Stomach smooth muscle (tissue), 2 donors: ENCODE results near the gene DAB2IP.

Source experiments
- H3K27ac ChIP-seq: one replicate; pipeline ENCODE4 v1.7.0; 2013; ENCODE audit warnings: mild to moderate bottlenecking, low read length, inconsistent platforms
- H3K27me3 ChIP-seq, 2 donors: one replicate each; pipeline ENCODE4 v1.7.0; 2013; ENCODE audit warnings: low read length in 2 of 2; ENCODE audit not compliant: insufficient read depth in 2 of 2, control insufficient read depth in 1 of 2
- H3K36me3 ChIP-seq, 2 donors: one replicate each; pipeline ENCODE4 v1.7.0; 2013; ENCODE audit warnings: low read length in 2 of 2; ENCODE audit not compliant: control insufficient read depth in 2 of 2, insufficient read depth in 2 of 2
- H3K4me1 ChIP-seq: one replicate; pipeline ENCODE4 v1.7.0; 2013; ENCODE audit warnings: low read length; ENCODE audit not compliant: control insufficient read depth, insufficient read depth
- H3K4me3 ChIP-seq, 2 donors: one replicate each; pipeline ENCODE4 v1.7.0; 2013; ENCODE audit warnings: low read length in 2 of 2
- H3K9ac ChIP-seq, 2 donors: one replicate each; pipeline ENCODE4 v1.7.0; 2013; ENCODE audit warnings: low read length in 2 of 2, mild to moderate bottlenecking in 1 of 2
- H3K9me3 ChIP-seq, 2 donors: one replicate each; pipeline ENCODE4 v1.7.0; 2013; ENCODE audit warnings: low read length in 2 of 2; ENCODE audit not compliant: control insufficient read depth in 2 of 2
- donor health status: healthy.
- donor health status: Pancreatic carcinoma.

Gene DAB2IP

DNA sequence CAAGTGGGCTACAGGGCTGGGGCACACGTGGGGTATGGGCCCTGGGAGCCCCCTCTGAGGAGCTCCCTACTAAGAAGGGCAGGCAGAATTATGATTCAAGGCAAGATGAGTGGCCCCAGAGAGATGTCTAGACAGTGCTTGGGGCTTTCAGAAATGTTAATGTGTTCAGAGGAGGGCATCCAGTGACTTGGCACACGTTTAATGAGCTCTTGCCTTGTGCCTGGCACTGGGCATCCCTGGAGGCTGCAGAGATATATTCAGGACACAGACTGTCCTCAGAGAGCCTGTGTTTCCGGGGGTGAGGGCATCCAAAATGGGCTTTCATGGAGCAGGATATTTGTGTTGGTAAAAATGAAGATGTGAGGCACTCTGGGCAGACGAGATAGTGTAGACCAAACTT, 25.4 kb upstream of the DAB2IP start:
- Histone ChIP-seq H3K9ac (no peak overlapping the region), H3K27ac (no peak overlapping the region), H3K36me3 (peaks cover 0 to 7% of the 10 kb centered on the region in 2 donors), H3K4me3 (no peak overlapping the region), H3K9me3 (no peaks in the 10 kb centered on the region), H3K4me1 (peaks cover 17% of the 10 kb centered on the region), H3K27me3 (no peaks in the 10 kb centered on the region)

DNA sequence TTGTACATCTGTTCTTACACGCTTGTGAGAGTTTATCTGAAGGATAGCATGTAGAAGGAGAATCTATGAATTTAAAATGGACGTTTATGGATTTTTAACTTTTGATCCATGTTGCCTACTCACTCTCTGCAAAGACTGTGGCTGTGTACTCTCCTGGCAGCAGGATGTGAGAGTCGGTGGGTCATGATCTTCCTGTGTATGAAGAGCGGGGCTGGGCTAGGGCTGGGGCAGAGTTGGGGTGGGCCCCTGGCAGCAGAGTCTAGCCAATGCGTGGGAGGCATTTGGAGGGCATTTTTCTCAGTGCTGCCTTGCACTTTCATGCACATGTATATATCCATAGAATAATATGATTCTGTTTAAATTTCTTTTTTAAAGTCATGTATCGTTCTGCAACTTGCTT, 24.0 kb upstream of the DAB2IP start:
- Histone ChIP-seq H3K27ac (no peak overlapping the region), H3K4me1 (peaks cover 14% of the 10 kb centered on the region), H3K9me3 (no peaks in the 10 kb centered on the region), H3K27me3 (no peaks in the 10 kb centered on the region), H3K4me3 (no peak overlapping the region), H3K9ac (no peak overlapping the region), H3K36me3 (peaks cover 0 to 7% of the 10 kb centered on the region in 2 donors)

DNA sequence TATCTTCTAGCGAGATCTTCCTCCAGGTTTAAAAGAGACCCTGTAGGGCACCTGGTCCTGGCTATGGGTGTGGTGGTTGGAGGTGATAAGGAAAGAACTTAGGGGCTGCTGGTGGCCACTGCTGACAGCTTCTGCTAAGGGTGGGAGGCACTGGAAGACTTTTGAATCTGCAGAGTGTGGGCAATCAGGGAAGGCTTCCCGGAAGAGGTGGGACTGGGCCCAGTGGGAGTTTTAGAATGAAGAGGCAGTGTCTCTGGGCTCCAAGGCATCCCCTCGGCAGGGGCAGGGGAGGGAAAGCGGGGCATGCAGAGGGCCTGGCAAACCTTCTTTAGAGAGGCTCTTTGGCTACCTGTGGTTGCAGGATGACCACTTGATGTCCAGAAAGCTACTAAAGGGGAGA, 23.0 kb upstream of the DAB2IP start:
- H3K27me3 ChIP-seq: no peaks in the 10 kb centered on the region
- H3K36me3 ChIP-seq: peaks cover 0 to 7% of the 10 kb centered on the region in 2 donors
- H3K9ac ChIP-seq: no peak overlapping the region
- peaks cover 16% of the 10 kb centered on the region for H3K4me1 ChIP-seq
- H3K9me3 ChIP-seq: no peaks in the 10 kb centered on the region
- no peak overlapping the region for H3K4me3 ChIP-seq
- H3K27ac ChIP-seq: no peak overlapping the region

DNA sequence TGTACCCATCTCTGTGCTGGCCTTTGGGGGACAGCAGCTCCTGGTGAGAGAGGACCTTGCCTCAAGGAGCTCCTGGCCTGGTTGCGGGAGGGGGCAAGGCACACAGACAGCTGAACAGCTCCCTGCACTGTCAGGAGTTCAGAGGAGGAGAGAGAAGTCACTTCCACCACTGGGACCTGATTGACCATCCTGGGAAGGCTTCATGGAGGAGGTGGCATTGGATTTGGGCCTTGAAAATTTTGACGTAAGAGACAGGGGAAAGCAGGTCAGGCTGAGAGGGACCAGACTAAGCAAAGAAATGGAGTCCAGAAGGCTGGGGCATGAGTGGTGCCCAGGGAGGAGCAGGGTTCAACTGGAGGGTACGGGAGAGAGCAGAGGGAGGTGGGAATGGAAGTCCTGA, 20.3 kb upstream of the DAB2IP start:
- H3K27ac ChIP-seq: no peak overlapping the region
- H3K27me3 ChIP-seq: no peaks in the 10 kb centered on the region
- no peak overlapping the region for H3K4me3 ChIP-seq
- no peaks in the 10 kb centered on the region for H3K9me3 ChIP-seq
- no peak overlapping the region for H3K9ac ChIP-seq
- peaks cover 0 to 2% of the 10 kb centered on the region in 2 donors for H3K36me3 ChIP-seq
- H3K4me1 ChIP-seq: peaks cover 33% of the 10 kb centered on the region

DNA sequence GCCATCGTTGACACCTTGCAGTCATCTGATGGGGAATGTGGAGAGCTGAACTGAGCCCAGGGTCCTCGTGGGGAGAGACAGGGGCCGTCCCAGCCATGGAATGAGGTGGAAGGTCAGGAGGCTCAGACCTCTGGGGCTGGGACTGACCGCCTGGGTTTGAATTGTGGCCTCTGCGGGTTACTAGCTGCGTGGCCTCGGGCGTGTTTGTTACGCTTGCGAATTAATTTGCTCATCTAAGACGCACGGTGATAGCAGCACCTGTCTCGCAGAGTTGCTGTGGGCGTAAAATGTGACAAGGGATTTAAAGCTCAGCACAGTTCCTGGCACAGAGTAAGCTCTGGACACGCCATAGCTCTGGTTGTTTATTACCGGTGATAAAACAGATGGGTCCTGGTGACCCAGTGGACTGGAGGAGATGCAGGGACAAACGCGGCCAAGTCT, 19.4 kb upstream of the DAB2IP start:
- H3K36me3 ChIP-seq: peaks cover 0 to 2% of the 10 kb centered on the region in 2 donors
- peaks cover 41% of the 10 kb centered on the region for H3K4me1 ChIP-seq
- H3K9ac ChIP-seq: no peak overlapping the region
- H3K27me3 ChIP-seq: no peaks in the 10 kb centered on the region
- H3K9me3 ChIP-seq: no peaks in the 10 kb centered on the region
- H3K27ac ChIP-seq: no peak overlapping the region
- no peak overlapping the region for H3K4me3 ChIP-seq

DNA sequence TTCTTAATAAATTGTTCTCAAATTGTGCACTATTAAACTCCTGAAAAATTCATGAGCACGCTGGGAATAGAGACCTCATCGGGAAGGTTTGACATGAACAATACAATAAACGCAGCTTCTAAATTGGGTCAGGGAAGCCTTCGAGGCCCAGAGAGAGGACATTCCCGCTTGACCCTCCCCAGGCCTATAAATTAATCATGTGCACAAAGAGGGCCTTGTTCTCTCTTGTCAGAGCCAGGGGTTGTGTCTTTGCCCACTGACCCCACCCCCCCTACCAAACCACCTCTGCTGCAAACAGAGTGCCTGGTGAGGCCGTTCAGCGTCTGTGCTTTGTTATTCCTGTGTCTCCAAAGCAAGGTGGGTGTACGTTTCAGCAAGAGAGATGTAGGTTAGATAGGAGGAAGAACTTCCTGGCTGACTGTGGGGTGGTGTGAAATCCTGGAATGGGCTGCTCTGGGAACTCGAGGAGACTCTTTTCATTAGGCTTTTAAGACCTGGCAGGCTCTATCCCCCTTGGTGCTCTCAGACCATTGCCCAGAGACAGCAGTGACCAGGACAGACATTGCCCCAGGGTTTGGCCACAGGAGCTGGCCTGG, 18.2 kb upstream of the DAB2IP start:
- peaks cover 51% of the 10 kb centered on the region for H3K4me1 ChIP-seq
- H3K27ac ChIP-seq: no peak overlapping the region
- no peaks in the 10 kb centered on the region for H3K27me3 ChIP-seq
- no peaks in the 10 kb centered on the region for H3K9me3 ChIP-seq
- no peak overlapping the region for H3K4me3 ChIP-seq
- H3K36me3 ChIP-seq: no peaks in the 10 kb centered on the region
- no peak overlapping the region for H3K9ac ChIP-seq

DNA sequence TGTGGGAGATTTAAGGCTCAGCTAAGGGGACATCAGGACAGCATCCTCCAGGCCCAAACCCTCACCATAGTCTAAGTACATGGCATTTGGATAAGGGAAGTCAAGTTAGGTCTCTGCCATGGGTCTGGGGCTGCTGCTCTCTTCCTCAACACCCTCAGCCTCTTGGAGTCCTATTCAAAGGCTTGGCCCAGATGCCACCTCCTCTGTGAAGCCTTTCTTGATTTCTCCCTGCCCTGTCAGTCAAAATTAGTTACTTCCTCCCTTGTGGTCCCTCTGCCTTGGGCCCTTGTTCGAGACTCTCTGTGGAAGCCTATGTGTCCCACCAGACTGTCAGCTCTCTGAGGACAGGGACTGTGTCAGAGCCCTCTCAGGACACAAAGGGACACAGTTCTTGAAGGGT, 17.7 kb upstream of the DAB2IP start:
- no peak overlapping the region for H3K4me3 ChIP-seq
- no peaks in the 10 kb centered on the region for H3K9me3 ChIP-seq
- H3K36me3 ChIP-seq: no peaks in the 10 kb centered on the region
- peaks cover 49% of the 10 kb centered on the region for H3K4me1 ChIP-seq
- H3K27ac ChIP-seq: no peak overlapping the region
- H3K9ac ChIP-seq: no peak overlapping the region
- H3K27me3 ChIP-seq: no peaks in the 10 kb centered on the region

DNA sequence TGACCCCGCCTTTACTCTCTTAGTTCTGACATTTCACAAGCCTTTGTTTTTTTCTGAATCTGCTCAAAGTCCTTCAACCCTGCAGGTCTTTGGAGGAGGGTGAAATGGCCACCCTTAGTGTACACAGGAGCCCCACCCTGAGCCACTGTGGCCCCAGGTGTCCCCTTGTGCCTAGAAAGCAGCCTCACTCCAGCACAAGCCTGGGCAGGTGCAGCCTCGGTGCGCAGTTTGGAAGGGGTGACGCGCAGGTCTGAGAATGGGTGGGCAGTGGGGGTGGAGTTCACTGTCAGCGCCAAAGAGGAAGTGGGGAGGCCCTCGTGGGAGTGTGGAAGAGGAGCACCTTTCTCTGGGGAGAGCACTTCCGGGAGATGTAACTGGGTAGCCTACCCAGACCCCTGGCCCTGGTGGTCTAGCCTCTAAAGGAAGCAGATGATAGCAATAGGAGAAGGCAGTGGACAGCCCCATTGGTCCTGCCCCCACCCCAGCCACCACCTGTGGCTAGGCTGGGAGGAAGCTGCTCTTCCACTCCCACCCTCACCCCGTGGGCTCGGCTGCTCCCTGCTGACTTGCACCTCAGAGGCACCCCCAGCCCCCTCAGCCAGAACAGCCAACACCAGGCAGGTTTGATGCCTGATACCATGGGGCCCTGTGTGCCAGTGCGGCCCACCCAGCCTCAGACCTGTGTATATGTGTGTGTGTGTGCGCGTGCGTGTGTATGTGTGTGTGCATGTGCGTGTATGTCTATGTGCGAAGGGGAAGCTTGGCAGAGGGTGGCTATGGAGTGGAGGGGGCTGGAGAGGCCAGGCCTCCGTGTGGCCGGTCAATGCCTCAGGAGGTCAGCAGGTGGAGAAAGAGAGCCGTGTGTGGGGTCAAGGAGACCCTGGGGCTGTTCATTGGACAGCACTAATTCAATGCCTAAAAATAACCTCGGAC, 16.8 kb upstream of the DAB2IP start:
- Histone ChIP-seq H3K27me3 (no peaks in the 10 kb centered on the region), H3K27ac (no peak overlapping the region), H3K36me3 (no peaks in the 10 kb centered on the region), H3K4me1 (peaks cover 49% of the 10 kb centered on the region), H3K9ac (no peak overlapping the region), H3K4me3 (no peak overlapping the region), H3K9me3 (no peaks in the 10 kb centered on the region)

DNA sequence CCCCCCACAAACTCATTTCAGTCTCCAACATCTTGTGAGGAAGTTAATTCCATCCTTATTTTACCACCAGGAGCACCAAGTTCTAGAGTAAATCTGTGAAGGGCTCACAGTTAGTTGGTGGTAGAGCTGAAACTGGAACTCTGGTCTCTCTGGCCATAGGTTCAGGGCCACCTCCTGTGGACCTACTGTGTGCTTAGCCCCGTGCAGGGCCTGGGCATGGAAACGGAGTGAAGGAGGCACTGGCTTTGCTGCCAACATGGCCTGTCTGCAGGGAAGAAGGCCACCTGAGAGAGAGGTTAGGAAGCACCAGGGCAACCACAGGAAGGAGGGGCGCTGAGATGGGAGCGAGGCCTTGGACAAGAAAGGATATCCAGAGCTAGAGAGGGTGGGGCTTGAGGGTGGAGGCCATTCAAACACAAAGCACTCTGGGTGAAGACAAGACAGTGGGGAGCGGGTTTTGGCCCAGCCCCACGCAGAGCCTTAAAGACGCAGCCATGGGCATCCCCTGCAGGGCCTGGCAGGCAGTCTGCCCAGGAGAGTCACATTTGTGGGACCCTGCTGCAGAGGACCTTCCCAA, 16.0 kb upstream of the DAB2IP start:
- no peak overlapping the region for H3K4me3 ChIP-seq
- no peak overlapping the region for H3K27ac ChIP-seq
- no peaks in the 10 kb centered on the region for H3K27me3 ChIP-seq
- H3K4me1 ChIP-seq: peaks cover 52% of the 10 kb centered on the region
- no peaks in the 10 kb centered on the region for H3K36me3 ChIP-seq
- no peaks in the 10 kb centered on the region for H3K9me3 ChIP-seq
- peak overlapping the region in 1 of 2 donors; percentile 6 for H3K9ac ChIP-seq

DNA sequence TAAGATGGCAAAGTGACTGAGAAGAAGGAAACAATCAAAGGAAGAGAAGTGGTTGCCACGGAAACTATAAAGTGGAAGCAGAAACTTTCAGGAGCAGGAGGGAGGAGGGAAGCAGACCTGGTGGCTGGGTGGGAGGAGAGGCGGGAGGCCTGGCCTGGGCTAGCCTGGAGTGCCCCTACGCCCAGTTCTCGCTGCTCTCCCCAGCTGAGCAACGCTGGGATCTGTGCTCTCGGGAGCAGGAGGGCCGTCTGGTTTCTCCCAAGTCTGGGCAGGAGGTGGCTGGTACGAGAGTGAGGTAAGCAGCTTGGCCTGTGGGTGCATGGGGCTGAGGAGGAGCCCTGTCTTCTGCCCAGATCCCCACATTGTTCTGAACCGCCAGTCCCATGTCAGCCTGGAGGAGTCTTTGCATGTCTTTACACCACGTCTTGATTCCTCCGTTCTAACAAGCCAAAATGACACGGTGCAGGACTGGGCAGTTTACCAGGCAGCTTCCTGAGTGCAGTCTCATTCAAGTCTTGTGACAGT, 15.0 kb upstream of the DAB2IP start:
- no peaks in the 10 kb centered on the region for H3K27me3 ChIP-seq
- peak overlapping the region; percentile 60 for H3K27ac ChIP-seq
- H3K4me3 ChIP-seq: peak overlapping the region in 1 of 2 donors; percentile 40
- no peaks in the 10 kb centered on the region for H3K9me3 ChIP-seq
- peaks cover 55% of the 10 kb centered on the region for H3K4me1 ChIP-seq
- no peak overlapping the region for H3K9ac ChIP-seq
- H3K36me3 ChIP-seq: no peaks in the 10 kb centered on the region
